ENCODE results near the gene ERC2. TPM values are rescaled to one million over a fixed set of nuclear protein-coding genes. Genes with fewer than 3 reads are reported as not detected.

ERC2 gene
- total RNA-seq, 3 donors from 2014 or later (not counting 1 experiment from before 2014, with no cell fraction given) = not detected

- intact Hi-C loops (cut with micrococcal nuclease) = no loop called here
- Histone ChIP-seq H3K4me3 (ENCODE audit: low read length) (no peak overlapping the region), H3K9me3 (ENCODE audit: control insufficient read depth, insufficient read depth, low read length) (peaks cover under 1% of the 10 kb centered on the region), H3K27ac (ENCODE audit: low read length) (no peak overlapping the region), H3K36me3 (ENCODE audit: control insufficient read depth, insufficient read depth, low read length) (no peaks in the 10 kb centered on the region), H3K27me3 (ENCODE audit: control insufficient read depth, insufficient read depth, low read length) (no peaks in the 10 kb centered on the region), H3K4me1 (ENCODE audit: control insufficient read depth, insufficient read depth, low read length) (no peaks in the 10 kb centered on the region)
- Mint-ChIP-seq H3K4me3 (no peak overlapping the region), H3K4me1 (no peaks in the 10 kb centered on the region), H3K9me3 (peaks cover 0 to 2% of the 10 kb centered on the region in 2 donors), H3K27me3 (ENCODE audit: low read depth in 2 of 2) (no peaks in the 10 kb centered on the region), H3K36me3 (no peaks in the 10 kb centered on the region), H3K27ac (no peak overlapping the region)
- no peak for ATAC-seq
- TF ChIP-seq CTCF (IDR thresholded peaks at IDR 0.05) = no peak
- 73% methylated on average over 3 of the region's 3 CpGs for WGBS (ENCODE audit: insufficient coverage)
- no peak for DNase-seq
These were observed 785.8 kb downstream of the ERC2 start for GRCh38 chr3:55682461-55682860.

GRCh38 chr3:55678546-55679216, 789.6 kb downstream of the ERC2 start:
- Histone ChIP-seq H3K36me3 (ENCODE audit: control insufficient read depth, insufficient read depth, low read length) (no peaks in the 10 kb centered on the region), H3K27ac (ENCODE audit: low read length) (no peak overlapping the region), H3K4me3 (ENCODE audit: low read length) (no peak overlapping the region), H3K4me1 (ENCODE audit: control insufficient read depth, insufficient read depth, low read length) (no peaks in the 10 kb centered on the region), H3K9me3 (ENCODE audit: control insufficient read depth, insufficient read depth, low read length) (no peaks in the 10 kb centered on the region), H3K27me3 (ENCODE audit: control insufficient read depth, insufficient read depth, low read length) (no peaks in the 10 kb centered on the region)
- 79% methylated on average over 5 of the region's 5 CpGs for WGBS (ENCODE audit: insufficient coverage)
- ATAC-seq = no peak
- intact Hi-C loops (cut with micrococcal nuclease) = no loop called here
- no peaks in the 10 kb centered on the region for H3K27me3 Mint-ChIP-seq (ENCODE audit: low read depth in 2 of 2)
- DNase-seq = no peak
- H3K9me3 Mint-ChIP-seq = peaks cover 0 to 4% of the 10 kb centered on the region in 2 donors
- no peak overlapping the region for H3K27ac Mint-ChIP-seq
- H3K36me3 Mint-ChIP-seq = no peaks in the 10 kb centered on the region
- TF ChIP-seq CTCF (IDR thresholded peaks at IDR 0.05) = no peak
- H3K4me1 Mint-ChIP-seq = no peaks in the 10 kb centered on the region
- no peak overlapping the region for H3K4me3 Mint-ChIP-seq

- Histone ChIP-seq H3K4me3 (ENCODE audit: low read length) (no peak overlapping the region), H3K36me3 (ENCODE audit: control insufficient read depth, insufficient read depth, low read length) (no peaks in the 10 kb centered on the region), H3K27me3 (ENCODE audit: control insufficient read depth, insufficient read depth, low read length) (no peaks in the 10 kb centered on the region), H3K9me3 (ENCODE audit: control insufficient read depth, insufficient read depth, low read length) (no peaks in the 10 kb centered on the region), H3K4me1 (ENCODE audit: control insufficient read depth, insufficient read depth, low read length) (no peaks in the 10 kb centered on the region), H3K27ac (ENCODE audit: low read length) (no peak overlapping the region)
- Mint-ChIP-seq H3K9me3 (peaks cover 0 to 4% of the 10 kb centered on the region in 2 donors), H3K4me1 (no peaks in the 10 kb centered on the region), H3K36me3 (no peaks in the 10 kb centered on the region), H3K27me3 (ENCODE audit: low read depth in 2 of 2) (no peaks in the 10 kb centered on the region), H3K27ac (no peak overlapping the region), H3K4me3 (no peak overlapping the region)
- DNase-seq = no peak
- intact Hi-C loops (cut with micrococcal nuclease) = no loop called here
- no peak for TF ChIP-seq CTCF (IDR thresholded peaks at IDR 0.05)
- ATAC-seq = no peak
- 56% methylated on average over 3 of the region's 3 CpGs for WGBS (ENCODE audit: insufficient coverage)
These were observed 791.6 kb downstream of the ERC2 start for GRCh38 chr3:55676643-55677042.

GRCh38 chr3:55675478-55675877, 792.8 kb downstream of the ERC2 start:
- H3K36me3 Mint-ChIP-seq = no peaks in the 10 kb centered on the region
- WGBS (ENCODE audit: insufficient coverage) = 87% methylated on average over 2 of the region's 3 CpGs
- no peak for TF ChIP-seq CTCF (IDR thresholded peaks at IDR 0.05)
- Histone ChIP-seq H3K27ac (ENCODE audit: low read length) (no peak overlapping the region), H3K9me3 (ENCODE audit: control insufficient read depth, insufficient read depth, low read length) (no peaks in the 10 kb centered on the region), H3K4me1 (ENCODE audit: control insufficient read depth, insufficient read depth, low read length) (no peaks in the 10 kb centered on the region), H3K27me3 (ENCODE audit: control insufficient read depth, insufficient read depth, low read length) (no peaks in the 10 kb centered on the region), H3K4me3 (ENCODE audit: low read length) (no peak overlapping the region), H3K36me3 (ENCODE audit: control insufficient read depth, insufficient read depth, low read length) (no peaks in the 10 kb centered on the region)
- intact Hi-C loops (cut with micrococcal nuclease) = no loop called here
- DNase-seq (no peak), ATAC-seq (no peak)
- no peak overlapping the region for H3K4me3 Mint-ChIP-seq
- no peaks in the 10 kb centered on the region for H3K27me3 Mint-ChIP-seq (ENCODE audit: low read depth in 2 of 2)
- H3K9me3 Mint-ChIP-seq = peaks cover 0 to 2% of the 10 kb centered on the region in 2 donors
- H3K4me1 Mint-ChIP-seq = no peaks in the 10 kb centered on the region
- H3K27ac Mint-ChIP-seq = no peak overlapping the region

Data from natural killer cell (primary cell).